ENCODE results near the gene REC8.

REC8 gene

GRCh38 chr14:24188251-24189058 is 16.6 kb downstream of the REC8 start, which contains the start of gene IPO4:
Gene IPO4, minus strand, starts transcription at chr14:24188816. Its CDS starts 29 bp downstream, at chr14:24188787.
- TF ChIP-seq GATA3 (IDR thresholded peaks at IDR 0.05; ENCODE audit: low read depth, low read length) (no peak), GATA2 (IDR thresholded peaks at IDR 0.05; ENCODE audit: low read depth, low read length) (0 out of 2 replicates have a peak, but pooled peaks have one; percentile 18)

- no peak for TF ChIP-seq GATA2 (IDR thresholded peaks at IDR 0.05; ENCODE audit: low read depth, low read length)
- no peak for TF ChIP-seq GATA3 (IDR thresholded peaks at IDR 0.05; ENCODE audit: low read depth, low read length)
Measured at GRCh38 chr14:24189059-24189375, 17.1 kb downstream of the REC8 start.

- TF ChIP-seq GATA2 (IDR thresholded peaks at IDR 0.05; ENCODE audit: low read depth, low read length) (no peak), GATA3 (IDR thresholded peaks at IDR 0.05; ENCODE audit: low read depth, low read length) (no peak)
Measured at GRCh38 chr14:24189460-24189859, 17.6 kb downstream of the REC8 start.

- TF ChIP-seq GATA2 (IDR thresholded peaks at IDR 0.05; ENCODE audit: low read depth, low read length) (no peak), GATA3 (IDR thresholded peaks at IDR 0.05; ENCODE audit: low read depth, low read length) (no peak)
Measured at GRCh38 chr14:24190416-24190815, 18.5 kb downstream of the REC8 start.

- TF ChIP-seq GATA3 (IDR thresholded peaks at IDR 0.05; ENCODE audit: low read depth, low read length) (no peak), GATA2 (IDR thresholded peaks at IDR 0.05; ENCODE audit: low read depth, low read length) (no peak)
Measured at GRCh38 chr14:24192933-24193332, 21.1 kb downstream of the REC8 start.

- TF ChIP-seq GATA2 (IDR thresholded peaks at IDR 0.05; ENCODE audit: low read depth, low read length) (no peak), GATA3 (IDR thresholded peaks at IDR 0.05; ENCODE audit: low read depth, low read length) (no peak)
Measured at GRCh38 chr14:24194186-24194872, 22.4 kb downstream of the REC8 start.

GRCh38 chr14:24194873-24195185 is 22.9 kb downstream of the REC8 start:
- TF ChIP-seq GATA3 (IDR thresholded peaks at IDR 0.05; ENCODE audit: low read depth, low read length) (no peak), GATA2 (IDR thresholded peaks at IDR 0.05; ENCODE audit: low read depth, low read length) (no peak)

- TF ChIP-seq GATA2 (IDR thresholded peaks at IDR 0.05; ENCODE audit: low read depth, low read length) (no peak), GATA3 (IDR thresholded peaks at IDR 0.05; ENCODE audit: low read depth, low read length) (no peak)
Measured at GRCh38 chr14:24195186-24196070, 23.5 kb downstream of the REC8 start, which contains the start of gene TM9SF1. Gene TM9SF1, minus strand, starts transcription at chr14:24195441. Its CDS starts 422 bp downstream, at chr14:24195019.

GRCh38 chr14:24196071-24197055 is 24.5 kb downstream of the REC8 start:
- TF ChIP-seq GATA3 (IDR thresholded peaks at IDR 0.05; ENCODE audit: low read depth, low read length) (no peak), GATA2 (IDR thresholded peaks at IDR 0.05; ENCODE audit: low read depth, low read length) (no peak)

GRCh38 chr14:24197056-24197450 is 25.2 kb downstream of the REC8 start:
- TF ChIP-seq GATA2 (IDR thresholded peaks at IDR 0.05; ENCODE audit: low read depth, low read length): no peak
- no peak for TF ChIP-seq GATA3 (IDR thresholded peaks at IDR 0.05; ENCODE audit: low read depth, low read length)

- TF ChIP-seq GATA3 (IDR thresholded peaks at IDR 0.05; ENCODE audit: low read depth, low read length) (no peak), GATA2 (IDR thresholded peaks at IDR 0.05; ENCODE audit: low read depth, low read length) (no peak)
Measured at GRCh38 chr14:24198814-24199524, 27.1 kb downstream of the REC8 start.

All from SH-SY5Y (cell line).